ENCODE data around the gene PSMA6. TPM values are rescaled to one million over a fixed set of nuclear protein-coding genes. Genes with fewer than 3 reads are reported as not detected.

Gene PSMA6
- total and polyA plus RNA-seq, 2 experiments from 2014 or later, result 216 to 296 TPM

DNA sequence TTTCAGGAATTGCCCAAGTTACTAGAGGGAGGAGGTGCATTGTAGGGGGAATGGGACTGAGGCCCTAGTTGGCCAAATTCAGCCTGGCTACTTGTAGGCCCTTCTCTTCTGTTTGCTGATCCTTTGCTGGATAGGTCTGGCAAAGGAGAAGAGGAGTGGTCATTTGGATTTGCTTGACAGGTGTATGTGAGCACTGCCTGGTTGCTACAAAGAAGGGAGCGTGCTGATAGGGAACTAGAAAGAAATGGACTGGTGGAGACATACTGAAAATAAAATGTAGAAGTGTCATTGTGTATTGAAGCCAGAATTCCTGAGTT, 3.6 kb downstream of the PSMA6 start:
- 0 out of 3 replicates have a peak overlapping the region, but pooled peaks have one; percentile 7 for H3K4me3 Mint-ChIP-seq
- DNase-seq (ENCODE audit: low spot score) (no peak), ATAC-seq (no peak)
- TF ChIP-seq POLR2AphosphoS5 (IDR thresholded peaks at IDR 0.05; ENCODE audit: low read depth) (no peak), EZH2phosphoT487 (IDR thresholded peaks at IDR 0.05; ENCODE audit: unreplicated experiment) (no peak), STAT1 (IDR thresholded peaks at IDR 0.05; ENCODE audit: unreplicated experiment) (no peak), ZNF331 (CRISPR knock-in tag; IDR thresholded peaks at IDR 0.05; ENCODE audit: low read depth) (no peak), CREB1 (CRISPR knock-in tag; IDR thresholded peaks at IDR 0.05; ENCODE audit: low read depth) (no peak), EZH2 (IDR thresholded peaks at IDR 0.05; ENCODE audit: low read depth, unreplicated experiment) (no peak), ZNF114 (CRISPR knock-in tag; IDR thresholded peaks at IDR 0.05) (no peak), NANOG (IDR thresholded peaks at IDR 0.05; ENCODE audit: borderline replicate concordance) (no peak), JUNB (IDR thresholded peaks at IDR 0.05; ENCODE audit: unreplicated experiment) (no peak)
- TF ChIP-seq, protein P1, sequence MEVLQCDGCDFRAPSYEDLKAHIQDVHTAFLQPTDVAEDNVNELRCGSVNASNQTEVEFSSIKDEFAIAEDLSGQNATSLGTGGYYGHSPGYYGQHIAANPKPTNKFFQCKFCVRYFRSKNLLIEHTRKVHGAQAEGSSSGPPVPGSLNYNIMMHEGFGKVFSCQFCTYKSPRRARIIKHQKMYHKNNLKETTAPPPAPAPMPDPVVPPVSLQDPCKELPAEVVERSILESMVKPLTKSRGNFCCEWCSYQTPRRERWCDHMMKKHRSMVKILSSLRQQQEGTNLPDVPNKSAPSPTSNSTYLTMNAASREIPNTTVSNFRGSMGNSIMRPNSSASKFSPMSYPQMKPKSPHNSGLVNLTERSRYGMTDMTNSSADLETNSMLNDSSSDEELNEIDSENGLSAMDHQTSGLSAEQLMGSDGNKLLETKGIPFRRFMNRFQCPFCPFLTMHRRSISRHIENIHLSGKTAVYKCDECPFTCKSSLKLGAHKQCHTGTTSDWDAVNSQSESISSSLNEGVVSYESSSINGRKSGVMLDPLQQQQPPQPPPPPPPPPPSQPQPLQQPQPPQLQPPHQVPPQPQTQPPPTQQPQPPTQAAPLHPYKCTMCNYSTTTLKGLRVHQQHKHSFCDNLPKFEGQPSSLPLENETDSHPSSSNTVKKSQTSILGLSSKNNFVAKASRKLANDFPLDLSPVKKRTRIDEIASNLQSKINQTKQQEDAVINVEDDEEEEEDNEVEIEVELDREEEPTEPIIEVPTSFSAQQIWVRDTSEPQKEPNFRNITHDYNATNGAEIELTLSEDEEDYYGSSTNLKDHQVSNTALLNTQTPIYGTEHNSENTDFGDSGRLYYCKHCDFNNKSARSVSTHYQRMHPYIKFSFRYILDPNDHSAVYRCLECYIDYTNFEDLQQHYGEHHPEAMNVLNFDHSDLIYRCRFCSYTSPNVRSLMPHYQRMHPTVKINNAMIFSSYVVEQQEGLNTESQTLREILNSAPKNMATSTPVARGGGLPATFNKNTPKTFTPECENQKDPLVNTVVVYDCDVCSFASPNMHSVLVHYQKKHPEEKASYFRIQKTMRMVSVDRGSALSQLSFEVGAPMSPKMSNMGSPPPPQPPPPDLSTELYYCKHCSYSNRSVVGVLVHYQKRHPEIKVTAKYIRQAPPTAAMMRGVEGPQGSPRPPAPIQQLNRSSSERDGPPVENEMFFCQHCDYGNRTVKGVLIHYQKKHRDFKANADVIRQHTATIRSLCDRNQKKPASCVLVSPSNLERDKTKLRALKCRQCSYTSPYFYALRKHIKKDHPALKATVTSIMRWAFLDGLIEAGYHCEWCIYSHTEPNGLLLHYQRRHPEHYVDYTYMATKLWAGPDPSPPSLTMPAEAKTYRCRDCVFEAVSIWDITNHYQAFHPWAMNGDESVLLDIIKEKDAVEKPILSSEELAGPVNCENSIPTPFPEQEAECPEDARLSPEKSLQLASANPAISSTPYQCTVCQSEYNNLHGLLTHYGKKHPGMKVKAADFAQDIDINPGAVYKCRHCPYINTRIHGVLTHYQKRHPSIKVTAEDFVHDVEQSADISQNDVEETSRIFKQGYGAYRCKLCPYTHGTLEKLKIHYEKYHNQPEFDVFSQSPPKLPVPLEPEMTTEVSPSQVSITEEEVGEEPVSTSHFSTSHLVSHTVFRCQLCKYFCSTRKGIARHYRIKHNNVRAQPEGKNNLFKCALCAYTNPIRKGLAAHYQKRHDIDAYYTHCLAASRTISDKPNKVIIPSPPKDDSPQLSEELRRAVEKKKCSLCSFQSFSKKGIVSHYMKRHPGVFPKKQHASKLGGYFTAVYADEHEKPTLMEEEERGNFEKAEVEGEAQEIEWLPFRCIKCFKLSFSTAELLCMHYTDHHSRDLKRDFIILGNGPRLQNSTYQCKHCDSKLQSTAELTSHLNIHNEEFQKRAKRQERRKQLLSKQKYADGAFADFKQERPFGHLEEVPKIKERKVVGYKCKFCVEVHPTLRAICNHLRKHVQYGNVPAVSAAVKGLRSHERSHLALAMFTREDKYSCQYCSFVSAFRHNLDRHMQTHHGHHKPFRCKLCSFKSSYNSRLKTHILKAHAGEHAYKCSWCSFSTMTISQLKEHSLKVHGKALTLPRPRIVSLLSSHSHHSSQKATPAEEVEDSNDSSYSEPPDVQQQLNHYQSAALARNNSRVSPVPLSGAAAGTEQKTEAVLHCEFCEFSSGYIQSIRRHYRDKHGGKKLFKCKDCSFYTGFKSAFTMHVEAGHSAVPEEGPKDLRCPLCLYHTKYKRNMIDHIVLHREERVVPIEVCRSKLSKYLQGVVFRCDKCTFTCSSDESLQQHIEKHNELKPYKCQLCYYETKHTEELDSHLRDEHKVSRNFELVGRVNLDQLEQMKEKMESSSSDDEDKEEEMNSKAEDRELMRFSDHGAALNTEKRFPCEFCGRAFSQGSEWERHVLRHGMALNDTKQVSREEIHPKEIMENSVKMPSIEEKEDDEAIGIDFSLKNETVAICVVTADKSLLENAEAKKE (CRISPR knock-in tag; IDR thresholded peaks at IDR 0.05), result no peak
- TF ChIP-seq, protein P2, sequence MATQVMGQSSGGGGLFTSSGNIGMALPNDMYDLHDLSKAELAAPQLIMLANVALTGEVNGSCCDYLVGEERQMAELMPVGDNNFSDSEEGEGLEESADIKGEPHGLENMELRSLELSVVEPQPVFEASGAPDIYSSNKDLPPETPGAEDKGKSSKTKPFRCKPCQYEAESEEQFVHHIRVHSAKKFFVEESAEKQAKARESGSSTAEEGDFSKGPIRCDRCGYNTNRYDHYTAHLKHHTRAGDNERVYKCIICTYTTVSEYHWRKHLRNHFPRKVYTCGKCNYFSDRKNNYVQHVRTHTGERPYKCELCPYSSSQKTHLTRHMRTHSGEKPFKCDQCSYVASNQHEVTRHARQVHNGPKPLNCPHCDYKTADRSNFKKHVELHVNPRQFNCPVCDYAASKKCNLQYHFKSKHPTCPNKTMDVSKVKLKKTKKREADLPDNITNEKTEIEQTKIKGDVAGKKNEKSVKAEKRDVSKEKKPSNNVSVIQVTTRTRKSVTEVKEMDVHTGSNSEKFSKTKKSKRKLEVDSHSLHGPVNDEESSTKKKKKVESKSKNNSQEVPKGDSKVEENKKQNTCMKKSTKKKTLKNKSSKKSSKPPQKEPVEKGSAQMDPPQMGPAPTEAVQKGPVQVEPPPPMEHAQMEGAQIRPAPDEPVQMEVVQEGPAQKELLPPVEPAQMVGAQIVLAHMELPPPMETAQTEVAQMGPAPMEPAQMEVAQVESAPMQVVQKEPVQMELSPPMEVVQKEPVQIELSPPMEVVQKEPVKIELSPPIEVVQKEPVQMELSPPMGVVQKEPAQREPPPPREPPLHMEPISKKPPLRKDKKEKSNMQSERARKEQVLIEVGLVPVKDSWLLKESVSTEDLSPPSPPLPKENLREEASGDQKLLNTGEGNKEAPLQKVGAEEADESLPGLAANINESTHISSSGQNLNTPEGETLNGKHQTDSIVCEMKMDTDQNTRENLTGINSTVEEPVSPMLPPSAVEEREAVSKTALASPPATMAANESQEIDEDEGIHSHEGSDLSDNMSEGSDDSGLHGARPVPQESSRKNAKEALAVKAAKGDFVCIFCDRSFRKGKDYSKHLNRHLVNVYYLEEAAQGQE (IDR thresholded peaks at IDR 0.05; ENCODE audit: unreplicated experiment), result no peak
- TF ChIP-seq, protein P3, sequence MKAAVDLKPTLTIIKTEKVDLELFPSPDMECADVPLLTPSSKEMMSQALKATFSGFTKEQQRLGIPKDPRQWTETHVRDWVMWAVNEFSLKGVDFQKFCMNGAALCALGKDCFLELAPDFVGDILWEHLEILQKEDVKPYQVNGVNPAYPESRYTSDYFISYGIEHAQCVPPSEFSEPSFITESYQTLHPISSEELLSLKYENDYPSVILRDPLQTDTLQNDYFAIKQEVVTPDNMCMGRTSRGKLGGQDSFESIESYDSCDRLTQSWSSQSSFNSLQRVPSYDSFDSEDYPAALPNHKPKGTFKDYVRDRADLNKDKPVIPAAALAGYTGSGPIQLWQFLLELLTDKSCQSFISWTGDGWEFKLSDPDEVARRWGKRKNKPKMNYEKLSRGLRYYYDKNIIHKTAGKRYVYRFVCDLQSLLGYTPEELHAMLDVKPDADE (IDR thresholded peaks at IDR 0.05), result no peak
- TF ChIP-seq, protein P4, sequence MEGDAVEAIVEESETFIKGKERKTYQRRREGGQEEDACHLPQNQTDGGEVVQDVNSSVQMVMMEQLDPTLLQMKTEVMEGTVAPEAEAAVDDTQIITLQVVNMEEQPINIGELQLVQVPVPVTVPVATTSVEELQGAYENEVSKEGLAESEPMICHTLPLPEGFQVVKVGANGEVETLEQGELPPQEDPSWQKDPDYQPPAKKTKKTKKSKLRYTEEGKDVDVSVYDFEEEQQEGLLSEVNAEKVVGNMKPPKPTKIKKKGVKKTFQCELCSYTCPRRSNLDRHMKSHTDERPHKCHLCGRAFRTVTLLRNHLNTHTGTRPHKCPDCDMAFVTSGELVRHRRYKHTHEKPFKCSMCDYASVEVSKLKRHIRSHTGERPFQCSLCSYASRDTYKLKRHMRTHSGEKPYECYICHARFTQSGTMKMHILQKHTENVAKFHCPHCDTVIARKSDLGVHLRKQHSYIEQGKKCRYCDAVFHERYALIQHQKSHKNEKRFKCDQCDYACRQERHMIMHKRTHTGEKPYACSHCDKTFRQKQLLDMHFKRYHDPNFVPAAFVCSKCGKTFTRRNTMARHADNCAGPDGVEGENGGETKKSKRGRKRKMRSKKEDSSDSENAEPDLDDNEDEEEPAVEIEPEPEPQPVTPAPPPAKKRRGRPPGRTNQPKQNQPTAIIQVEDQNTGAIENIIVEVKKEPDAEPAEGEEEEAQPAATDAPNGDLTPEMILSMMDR (conservative IDR thresholded peaks at IDR 0.05; ENCODE audit: low read depth in 2 of 2), result no peak
- no peaks in the 10 kb centered on the region for H3K36me3 ChIP-seq (ENCODE audit: insufficient read depth)
- no peaks in the 10 kb centered on the region for H3K9me2 ChIP-seq (ENCODE audit: insufficient read depth)
- H3K27me3 Mint-ChIP-seq (ENCODE audit: insufficient read depth, low read depth, poor library complexity), result peaks cover 10% of the 10 kb centered on the region
- peak overlapping the region; percentile 73; the same call in 1 of the 2 replicates for H3K27ac Mint-ChIP-seq
- peaks cover 30% of the 10 kb centered on the region for H4K20me1 ChIP-seq (replicated peaks; ENCODE audit: insufficient read depth)
- no peaks in the 10 kb centered on the region; the same call in 1 of the 2 replicates for H3F3A ChIP-seq (replicated peaks; ENCODE audit: low read depth)
- no peak overlapping the region for H3K4me2 ChIP-seq
- no peaks in the 10 kb centered on the region for H3K9me3 Mint-ChIP-seq
- H3K79me2 ChIP-seq (replicated peaks; ENCODE audit: insufficient read depth), result peaks cover 84% of the 10 kb centered on the region
- H3K4me1 Mint-ChIP-seq, result peaks cover 28% of the 10 kb centered on the region; the same call in 2 of the 3 replicates
- H3K36me3 Mint-ChIP-seq (ENCODE audit: low read depth), result peaks cover 4% of the 10 kb centered on the region; the same call in 2 of the 3 replicates
- H3K27ac ChIP-seq (ENCODE audit: low read depth), result peak overlapping the region; percentile 64; the same call in 1 of the 2 replicates
- H3K27me3 ChIP-seq (ENCODE audit: insufficient read depth), result no peaks in the 10 kb centered on the region
- no peak overlapping the region for H3K4me3 ChIP-seq
- H3K4me1 ChIP-seq (ENCODE audit: insufficient read depth), result peaks cover 18% of the 10 kb centered on the region
- H2AFZ ChIP-seq, result no peak overlapping the region

Data from GM23338 (cell line).